Measurements from ENCODE around the gene TCF12.

The TCF12 gene

DNA sequence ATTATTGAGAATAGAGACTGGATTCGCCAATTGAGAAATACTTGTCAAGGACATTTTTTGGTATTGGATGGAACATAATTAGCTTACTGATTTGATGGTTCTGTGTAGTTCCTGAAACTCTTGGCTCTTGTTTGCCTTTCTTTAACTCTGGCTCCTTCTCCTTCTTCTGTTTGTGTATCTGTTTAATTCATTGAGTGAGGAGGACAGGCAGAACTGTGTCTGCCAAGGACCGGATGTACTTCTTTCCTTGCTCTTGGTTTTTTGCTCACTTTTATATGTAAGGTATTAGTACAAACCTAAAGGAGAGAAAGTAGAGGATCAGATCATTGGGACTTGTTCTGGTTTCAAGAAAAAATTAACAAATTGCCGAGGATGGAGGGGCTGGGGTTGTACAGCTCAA is 48.9 kb downstream of the TCF12 start:
- in situ Hi-C loops (cut with MboI; ENCODE audit: low sequenced_read_pairs, unreplicated experiment): no loop called here
- TF ChIP-seq, protein P1, sequence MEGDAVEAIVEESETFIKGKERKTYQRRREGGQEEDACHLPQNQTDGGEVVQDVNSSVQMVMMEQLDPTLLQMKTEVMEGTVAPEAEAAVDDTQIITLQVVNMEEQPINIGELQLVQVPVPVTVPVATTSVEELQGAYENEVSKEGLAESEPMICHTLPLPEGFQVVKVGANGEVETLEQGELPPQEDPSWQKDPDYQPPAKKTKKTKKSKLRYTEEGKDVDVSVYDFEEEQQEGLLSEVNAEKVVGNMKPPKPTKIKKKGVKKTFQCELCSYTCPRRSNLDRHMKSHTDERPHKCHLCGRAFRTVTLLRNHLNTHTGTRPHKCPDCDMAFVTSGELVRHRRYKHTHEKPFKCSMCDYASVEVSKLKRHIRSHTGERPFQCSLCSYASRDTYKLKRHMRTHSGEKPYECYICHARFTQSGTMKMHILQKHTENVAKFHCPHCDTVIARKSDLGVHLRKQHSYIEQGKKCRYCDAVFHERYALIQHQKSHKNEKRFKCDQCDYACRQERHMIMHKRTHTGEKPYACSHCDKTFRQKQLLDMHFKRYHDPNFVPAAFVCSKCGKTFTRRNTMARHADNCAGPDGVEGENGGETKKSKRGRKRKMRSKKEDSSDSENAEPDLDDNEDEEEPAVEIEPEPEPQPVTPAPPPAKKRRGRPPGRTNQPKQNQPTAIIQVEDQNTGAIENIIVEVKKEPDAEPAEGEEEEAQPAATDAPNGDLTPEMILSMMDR (IDR thresholded peaks at IDR 0.05; ENCODE audit: borderline replicate concordance, control extremely low read depth, extremely low read depth, insufficient read depth, missing control alignments): no peak
- no peak for DNase-seq (ENCODE audit: low spot score)

DNA sequence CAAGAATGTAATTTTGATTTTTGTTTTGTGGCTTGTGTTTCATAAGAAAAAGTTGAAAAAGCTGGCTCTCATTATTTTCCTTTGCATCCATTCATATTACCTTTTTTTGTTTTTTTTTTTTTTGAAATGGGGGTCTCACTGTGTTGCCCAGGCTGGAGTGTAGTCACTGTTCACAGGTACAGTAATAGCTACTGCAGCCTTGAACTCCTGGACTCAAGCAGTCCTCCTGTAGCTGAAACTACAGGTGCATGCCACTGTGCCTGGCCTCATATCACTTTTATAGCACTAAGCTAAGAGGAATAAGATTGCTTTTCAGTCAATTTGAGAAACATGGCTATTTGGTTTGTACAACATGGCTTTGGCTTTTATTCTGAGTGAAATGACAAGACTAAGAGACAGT is 49.8 kb downstream of the TCF12 start:
- DNase-seq (ENCODE audit: low spot score): no peak
- in situ Hi-C loops (cut with MboI; ENCODE audit: low sequenced_read_pairs, unreplicated experiment): no loop called here
- TF ChIP-seq, protein P1 (IDR thresholded peaks at IDR 0.05; ENCODE audit: borderline replicate concordance, control extremely low read depth, extremely low read depth, insufficient read depth, missing control alignments): no peak

DNA sequence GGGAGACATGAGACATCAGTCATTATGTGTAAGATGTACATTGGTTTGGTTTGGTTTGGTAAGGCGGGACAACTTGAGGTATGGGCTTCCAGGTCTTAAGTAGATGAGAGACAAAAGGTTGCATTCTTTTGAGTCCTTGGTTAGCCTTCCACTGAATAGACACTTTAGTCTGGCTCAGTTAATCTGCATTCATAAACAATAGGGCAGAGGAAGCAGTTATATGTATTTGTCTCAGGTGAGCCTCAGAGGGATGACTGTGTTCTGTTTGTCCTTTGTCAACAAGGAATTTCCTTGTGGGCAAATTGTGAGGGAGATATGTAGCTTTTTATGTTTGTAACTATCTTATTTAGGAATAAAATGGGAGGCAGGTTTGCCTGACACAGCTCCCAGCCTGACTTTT is 50.4 kb downstream of the TCF12 start:
- DNase-seq (ENCODE audit: low spot score): no peak
- in situ Hi-C loops (cut with MboI; ENCODE audit: low sequenced_read_pairs, unreplicated experiment): no loop called here

DNA sequence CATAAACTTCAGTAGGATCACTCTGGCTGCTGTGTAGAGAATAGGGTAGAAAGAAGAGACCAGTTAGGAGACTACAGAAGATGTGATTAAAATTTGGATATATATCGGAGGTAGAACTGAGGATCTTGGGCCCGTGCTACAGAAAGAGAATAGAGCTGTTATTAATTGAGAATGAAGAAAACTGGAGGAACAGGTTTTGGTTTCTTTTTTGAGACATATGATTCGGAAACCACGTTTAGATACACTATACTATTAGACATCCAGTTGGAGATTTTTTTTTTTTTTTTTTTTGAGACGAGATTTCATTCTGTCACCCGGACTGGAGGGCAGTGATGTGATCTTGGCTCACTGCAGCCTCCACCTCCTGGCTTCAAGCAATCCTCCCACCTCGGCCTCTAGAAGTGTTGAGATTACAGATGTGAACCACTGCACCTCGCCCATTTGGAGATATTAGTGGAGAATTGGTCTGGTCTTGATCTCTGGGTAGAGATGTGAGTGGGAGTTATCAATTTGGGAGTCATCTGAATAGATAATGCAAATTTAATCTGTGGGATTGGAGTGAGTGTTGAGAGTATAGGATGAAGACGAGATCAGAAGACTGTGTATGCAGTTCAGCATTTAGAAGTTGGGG is 50.9 kb downstream of the TCF12 start:
- DNase-seq (ENCODE audit: low spot score): no peak
- TF ChIP-seq, protein P1 (IDR thresholded peaks at IDR 0.05; ENCODE audit: borderline replicate concordance, control extremely low read depth, extremely low read depth, insufficient read depth, missing control alignments): no peak
- in situ Hi-C loops (cut with MboI; ENCODE audit: low sequenced_read_pairs, unreplicated experiment): no loop called here

More for the DNA sequence above, 50.4 kb downstream of the TCF12 start:
- TF ChIP-seq, protein P1 (IDR thresholded peaks at IDR 0.05; ENCODE audit: borderline replicate concordance, control extremely low read depth, extremely low read depth, insufficient read depth, missing control alignments): no peak

DNA sequence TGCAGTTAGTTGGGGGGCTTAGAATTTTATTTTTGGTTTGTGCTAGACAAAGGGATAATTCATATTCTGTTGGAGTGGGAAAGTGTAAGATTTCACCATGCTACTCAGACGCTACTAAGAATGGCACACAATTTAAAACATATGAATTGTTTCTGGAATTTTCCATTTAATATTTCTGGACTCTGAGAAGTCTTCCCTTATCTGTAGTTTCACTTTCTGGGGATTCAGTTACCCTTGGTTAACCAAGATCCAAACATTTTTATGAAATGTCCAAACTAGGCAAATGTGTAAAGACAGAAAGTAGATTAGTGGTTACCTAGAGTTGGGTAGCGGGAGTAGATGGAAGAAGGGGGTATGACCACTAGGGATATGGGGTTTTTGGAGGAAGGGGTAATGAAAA is 53.1 kb downstream of the TCF12 start:
- DNase-seq (ENCODE audit: low spot score): no peak
- in situ Hi-C loops (cut with MboI; ENCODE audit: low sequenced_read_pairs, unreplicated experiment): no loop called here
- TF ChIP-seq, protein P1 (IDR thresholded peaks at IDR 0.05; ENCODE audit: borderline replicate concordance, control extremely low read depth, extremely low read depth, insufficient read depth, missing control alignments): no peak

DNA sequence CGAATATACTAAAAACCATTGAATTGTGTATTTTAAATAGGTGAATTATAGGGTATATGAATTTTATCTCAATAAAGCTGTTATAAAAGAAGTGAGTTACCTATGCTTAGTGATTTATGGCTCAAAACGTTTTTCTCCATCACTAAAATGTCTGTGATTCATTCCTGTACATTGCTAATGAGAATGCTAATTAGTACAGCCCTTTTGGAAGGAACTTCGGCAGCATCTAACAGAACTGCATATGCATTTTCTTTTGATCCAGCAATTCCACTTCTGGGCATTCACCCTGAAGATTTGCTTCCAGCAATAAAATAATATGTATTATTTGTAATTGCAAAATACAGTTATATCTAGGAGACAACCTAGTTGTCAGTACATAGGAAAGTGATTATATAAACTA is 53.6 kb downstream of the TCF12 start:
- in situ Hi-C loops (cut with MboI; ENCODE audit: low sequenced_read_pairs, unreplicated experiment): no loop called here
- DNase-seq (ENCODE audit: low spot score): no peak
- TF ChIP-seq, protein P1 (IDR thresholded peaks at IDR 0.05; ENCODE audit: borderline replicate concordance, control extremely low read depth, extremely low read depth, insufficient read depth, missing control alignments): no peak
